Stimulated activated CD8-positive, alpha-beta memory T cell treated with anti-CD3 and anti-CD28 coated beads, Interleukin-4, amount 100 ng/mL, for 4 hours (primary cell): ENCODE results near the gene PPARA.

ENCODE experiments used
- DNase-seq, 2 donors: peaks; one replicate each; pipeline ENCODE4 v3.0.0-alpha.2; 2020; ENCODE audit warnings: low read depth in 2 of 2, low spot score in 1 of 2

The PPARA gene

DNA sequence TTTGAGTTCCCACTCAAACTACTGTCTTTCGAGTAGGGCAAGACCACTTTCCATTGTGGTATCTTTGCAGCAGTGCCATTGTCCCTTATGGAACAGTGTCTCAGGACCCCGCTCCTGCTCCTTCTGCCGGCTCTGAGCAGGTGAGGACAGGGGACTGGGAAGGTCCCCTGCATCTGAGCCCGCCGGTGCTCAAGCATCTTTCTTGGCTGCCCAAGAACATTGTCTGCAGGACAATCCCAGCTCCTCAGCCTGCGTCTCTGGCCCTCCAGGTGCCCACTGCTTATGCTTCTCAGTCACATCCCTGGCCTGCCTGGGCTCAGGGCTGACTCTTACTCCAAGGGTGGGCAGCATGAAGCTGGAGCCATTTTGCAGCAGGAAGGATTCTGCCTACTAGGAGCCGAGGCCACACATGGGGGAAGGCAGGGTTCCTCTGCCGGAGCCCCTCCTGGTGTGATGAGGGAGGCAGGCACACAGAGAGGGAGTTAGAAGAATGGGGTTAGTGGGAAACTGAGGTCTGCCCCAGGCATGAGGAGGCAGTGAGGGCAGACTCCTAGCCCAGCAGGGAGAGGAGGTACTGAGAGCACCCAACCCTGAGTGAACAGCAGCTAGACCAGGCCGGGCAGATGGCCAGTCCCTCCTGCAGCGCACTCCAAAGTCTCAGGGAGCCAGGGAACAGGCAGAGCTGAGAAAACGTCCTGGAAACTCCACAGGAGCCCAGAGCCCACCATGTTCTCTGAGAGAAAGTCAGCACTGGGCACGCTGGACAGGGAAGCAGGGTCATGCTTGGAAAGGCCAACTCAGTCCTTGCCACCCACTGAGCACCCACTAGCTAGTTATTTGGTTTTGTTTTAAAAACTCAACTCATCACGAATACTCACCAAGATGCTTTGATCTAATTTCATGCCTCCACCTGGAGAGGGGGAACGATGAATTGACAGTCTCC, 7.5 kb upstream of the PPARA start:
- DNase-seq, result no peak

DNA sequence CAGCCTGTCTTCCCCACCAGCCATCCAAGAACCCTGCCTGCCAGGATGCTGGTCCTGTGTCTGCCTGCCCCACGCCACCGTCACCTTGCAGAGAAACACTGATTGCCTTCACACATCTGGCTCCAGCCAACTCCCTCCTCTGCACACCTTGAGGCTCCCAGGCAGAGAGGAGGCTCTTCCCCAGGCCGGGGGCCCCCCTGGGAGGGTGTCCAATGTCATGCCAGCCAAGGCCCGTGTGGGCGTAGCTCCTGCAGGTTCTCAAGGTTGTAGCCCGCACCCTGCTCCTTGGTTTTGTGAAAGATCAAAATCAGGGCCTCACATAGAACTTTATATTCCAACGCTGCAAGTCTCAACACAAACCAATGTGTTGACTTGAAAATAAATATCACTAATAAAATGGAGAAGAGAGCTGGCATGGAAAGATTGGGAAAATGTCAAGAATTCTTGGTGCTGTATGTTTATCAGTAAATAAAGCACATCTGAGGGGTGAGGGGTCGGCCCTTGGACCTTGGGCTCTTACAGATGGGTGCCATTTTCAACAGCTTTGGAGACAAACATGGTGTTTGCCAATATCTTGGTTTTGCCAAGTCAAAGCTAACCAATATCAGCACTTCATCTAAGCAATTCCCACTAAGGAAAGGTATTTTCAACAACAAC, 6.7 kb upstream of the PPARA start:
- DNase-seq, result no peak

DNA sequence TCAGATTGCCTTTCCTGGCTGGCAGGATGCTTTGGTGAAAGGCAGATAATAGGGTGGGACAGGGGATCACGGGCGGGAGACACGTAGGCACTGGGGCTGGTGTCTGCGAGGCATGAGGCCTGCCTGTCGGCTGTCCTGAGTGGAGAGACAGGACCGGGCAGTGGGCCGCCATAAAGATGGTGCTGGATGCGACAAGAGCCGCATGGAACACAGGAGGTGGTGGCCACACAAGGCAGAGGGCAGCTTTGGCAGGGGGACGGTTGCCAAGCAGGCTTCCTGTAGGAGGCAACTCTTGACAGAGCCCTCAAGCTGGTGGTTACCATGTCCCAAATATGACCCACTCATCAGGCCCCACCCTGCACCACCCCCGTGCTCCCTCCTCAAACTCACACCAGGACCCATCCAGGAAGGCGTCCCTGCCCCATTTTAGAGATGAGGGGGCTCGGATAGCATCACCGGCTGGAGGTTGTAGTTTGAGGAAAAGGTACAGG, 4.9 kb upstream of the PPARA start:
- no peak for DNase-seq

DNA sequence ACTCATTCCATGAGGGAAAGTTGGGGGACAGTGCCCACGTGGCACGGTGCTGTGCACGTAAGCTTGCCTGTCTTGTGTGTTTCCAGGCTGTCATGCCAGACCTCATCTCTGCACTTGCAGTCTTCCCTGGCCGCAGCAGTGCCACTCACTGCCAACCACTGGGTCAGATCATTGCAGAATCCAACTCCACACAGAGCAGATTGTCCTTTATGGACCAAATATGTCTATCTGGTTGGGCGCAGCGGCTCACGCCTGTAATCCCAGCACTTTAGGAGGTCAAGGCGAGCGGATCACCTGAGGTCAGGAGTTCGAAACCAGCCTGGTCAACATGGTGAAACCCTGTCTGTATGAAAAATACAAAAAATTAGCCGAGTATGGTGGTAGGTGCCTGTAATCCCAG, 4.4 kb upstream of the PPARA start:
- no peak for DNase-seq

DNA sequence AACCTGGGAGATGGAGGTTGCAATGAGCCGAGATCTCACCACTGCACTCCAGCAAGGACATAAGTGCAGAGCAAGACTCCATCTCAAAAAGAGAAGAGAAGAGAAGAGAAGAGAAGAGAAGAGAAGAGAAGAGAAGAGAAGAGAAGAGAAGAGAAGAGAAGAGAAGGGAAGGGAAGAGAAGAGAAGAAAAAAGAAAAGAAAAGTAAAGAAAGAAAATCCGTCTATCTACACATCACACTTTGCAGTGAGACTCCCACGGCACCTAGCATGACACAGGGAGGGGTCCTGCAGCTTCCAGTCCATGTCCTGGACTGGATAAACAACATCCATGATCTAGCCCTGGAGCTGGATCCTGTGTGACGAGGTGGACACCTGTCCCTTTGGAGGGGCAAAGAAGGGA, 4.0 kb upstream of the PPARA start:
- DNase-seq, result no peak

DNA sequence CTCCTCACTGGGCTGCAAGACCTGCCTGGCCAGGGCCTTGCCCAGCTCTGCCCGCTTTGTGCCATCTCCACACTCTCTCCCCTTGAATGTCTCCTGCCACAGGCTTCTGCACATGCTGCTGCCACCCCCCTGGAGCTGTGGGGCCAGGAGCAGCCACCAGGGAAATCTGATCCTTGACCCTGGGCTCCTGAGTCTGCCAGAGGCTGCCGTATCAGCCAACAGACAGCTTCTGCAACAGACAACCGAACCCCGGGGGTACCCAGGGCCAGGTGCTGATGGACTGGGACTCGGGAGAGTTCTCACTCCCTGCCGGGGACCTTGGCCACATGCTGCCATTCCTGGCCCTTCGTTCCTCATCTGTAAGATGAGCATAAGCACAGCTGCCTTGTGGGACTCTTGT, 3.3 kb upstream of the PPARA start:
- DNase-seq, result no peak

DNA sequence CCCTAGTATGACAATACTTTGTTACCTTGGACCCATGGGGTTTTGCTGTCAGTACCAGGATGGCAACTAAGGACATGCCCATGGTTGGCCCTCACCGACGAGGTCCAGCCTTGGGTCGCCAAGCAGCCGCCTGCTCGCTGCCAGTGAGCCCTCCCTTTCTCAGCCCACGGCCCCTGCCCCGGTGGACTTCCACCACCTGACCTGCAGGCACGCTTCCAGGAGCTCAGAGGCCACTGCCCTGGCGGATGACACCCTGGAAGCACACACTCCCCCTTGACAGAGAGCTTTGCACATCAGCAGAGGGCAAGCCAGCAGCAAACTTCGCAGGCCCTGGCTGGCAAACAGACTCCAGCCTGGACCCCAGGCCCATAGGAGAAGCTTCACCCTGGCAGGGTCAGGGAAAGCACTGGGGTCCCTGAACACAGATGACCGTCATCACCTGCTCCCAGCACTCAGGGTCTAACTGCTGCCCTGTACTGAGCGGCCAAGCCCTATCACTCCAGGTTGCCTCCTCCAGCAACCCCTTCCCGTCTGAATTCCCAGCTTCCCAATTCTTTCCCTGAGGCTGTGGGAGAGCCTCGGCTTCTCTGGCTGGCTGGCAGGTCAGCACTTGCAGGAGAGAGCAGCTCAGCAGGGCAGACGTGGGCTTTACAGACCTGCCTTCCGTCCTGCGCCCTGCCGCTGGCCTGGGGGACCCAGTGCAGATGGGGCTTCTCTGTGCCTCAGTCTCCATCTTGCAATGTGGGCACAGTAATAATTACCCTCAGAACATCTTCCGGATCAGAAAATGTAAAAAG, 2.7 kb upstream of the PPARA start:
- DNase-seq, result no peak

DNA sequence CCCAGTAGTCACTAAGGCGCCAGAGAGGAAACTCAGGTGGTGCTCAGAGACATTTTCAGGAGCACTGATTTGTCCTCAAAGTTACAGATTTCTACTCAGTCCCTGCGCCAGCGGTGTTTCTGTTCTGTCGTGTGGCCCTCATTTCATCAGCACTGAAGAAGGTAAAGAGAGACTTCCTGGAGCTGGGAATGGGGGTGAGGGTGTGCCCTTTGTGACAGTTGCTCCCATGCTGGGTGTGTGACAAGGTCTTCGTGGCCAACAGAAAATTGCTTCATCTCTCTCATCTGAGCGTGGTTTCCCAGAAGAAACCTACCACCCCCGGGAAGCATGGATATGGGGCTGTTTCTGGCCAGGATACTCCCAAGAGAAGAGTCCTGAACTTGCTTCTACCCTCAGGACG, 2.0 kb upstream of the PPARA start:
- no peak for DNase-seq

DNA sequence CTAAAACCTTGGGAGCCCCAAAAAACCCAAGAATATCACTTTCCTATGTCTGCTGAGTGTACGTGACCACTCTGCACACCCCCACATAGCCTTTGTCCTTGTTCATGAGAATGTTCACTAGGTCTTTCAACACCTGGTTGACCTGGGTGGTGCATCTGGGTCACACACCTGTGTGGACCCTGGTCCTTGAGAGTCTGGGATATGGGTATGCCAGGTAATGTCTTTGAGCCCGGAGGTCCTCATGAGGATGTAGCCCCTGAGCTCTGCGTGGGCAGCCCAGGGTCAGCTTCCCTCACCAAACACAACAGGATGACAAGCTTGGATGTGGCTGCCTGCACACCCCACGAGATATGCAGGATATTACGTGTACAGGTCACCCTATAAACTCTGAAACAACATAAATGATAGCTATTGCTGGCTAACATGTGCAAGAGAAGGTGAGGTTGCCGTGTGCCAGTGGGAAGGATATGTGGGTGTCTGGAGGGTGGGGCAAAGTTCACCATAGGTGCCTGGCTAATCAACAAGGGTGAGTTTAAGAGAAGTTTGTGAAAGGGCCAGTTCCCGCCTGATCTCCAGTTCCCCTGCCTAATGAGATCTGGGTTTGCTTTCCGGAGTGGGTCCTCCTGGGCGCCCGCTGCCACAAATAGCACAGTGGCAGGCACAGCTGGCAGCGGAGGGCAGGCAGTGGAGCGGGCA, 1.4 kb upstream of the PPARA start:
- no peak for DNase-seq

DNA sequence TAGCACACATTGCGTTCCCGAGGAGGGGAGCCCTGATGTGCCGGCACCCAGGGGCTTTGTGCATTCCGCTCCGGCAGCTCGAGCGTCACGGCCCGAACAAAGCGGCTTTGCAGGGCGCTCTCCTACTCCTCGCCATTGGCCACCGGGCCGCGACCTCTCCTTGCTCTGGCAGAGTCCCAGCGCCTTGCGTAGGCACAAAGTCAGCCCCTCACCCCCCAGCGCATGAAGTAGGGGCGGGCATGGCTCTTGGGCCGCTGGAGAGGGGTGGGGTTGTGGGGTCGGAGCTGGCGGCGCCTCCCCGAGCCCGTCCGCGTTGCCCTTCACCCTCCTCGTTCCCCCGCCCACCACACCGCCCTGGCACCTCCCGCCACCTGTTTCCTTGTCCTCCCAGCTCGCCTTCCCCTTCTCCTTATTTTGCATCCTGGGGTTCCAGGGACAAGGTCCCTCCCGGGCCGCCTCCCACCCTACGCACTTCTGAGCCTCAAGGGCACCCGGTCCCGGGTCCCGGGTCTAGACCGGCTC, 753 bp upstream of the PPARA start:
- no peak for DNase-seq

DNA sequence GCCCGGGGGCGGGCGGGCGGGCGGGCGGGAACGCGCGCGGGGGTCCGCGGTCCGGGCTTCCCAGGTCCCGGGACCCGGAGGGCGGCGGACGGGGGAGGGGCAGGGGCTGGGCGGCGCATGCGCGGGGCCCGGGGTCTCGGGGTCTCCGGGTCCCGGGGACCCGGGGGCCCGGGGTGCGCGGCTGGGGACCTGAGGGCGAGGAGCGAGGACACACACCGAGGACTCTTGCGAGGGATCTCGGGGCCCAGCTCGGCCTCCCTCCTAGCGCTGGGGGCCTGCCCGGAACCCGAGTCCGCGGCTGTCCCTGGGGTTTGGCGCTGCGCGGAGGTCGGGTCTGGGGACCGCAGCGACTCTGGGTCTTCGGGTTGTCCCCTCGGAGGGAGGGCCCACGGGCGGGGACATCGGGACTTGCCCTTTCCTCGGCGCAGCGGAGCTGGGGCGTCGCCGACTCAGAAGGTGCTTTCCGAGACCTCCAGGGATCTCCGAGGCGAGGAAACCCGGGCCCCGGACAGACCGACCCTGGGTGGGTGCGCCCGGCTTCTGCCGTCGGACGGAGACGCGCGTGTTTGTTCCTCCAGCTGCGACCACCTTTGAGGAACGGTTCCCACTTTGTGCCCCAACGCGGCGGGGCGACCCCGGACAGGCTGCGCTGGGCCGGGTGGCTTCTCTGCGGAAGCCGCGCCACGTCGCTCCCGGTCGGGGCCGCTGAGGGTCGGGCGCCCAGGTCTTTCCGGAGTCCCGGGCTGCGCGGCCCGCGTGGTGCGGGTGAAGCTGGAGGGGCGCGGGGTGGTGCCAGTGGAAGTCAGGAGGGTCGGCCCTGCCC, 540 bp downstream of the PPARA start:
- DNase-seq, result peak; percentile 22 to 40

DNA sequence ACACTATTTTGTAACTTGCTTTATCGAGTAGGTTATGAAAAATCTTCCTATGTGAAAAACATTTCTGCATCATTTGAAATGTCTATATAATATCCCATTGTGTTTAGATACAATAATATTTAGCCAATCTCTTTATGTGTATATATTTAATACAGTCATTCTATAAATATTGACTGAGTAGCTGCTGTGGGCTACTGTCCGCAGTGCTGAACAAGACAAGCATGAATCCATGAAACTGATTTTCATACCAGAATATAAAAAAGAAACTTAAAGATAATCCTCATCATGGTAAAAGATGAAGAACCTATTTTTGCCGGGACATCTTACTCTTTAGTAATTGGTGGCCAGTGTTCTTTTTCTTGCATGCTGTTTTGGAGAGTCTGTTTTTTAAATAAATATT, 3.6 kb downstream of the PPARA start:
- DNase-seq, result no peak

DNA sequence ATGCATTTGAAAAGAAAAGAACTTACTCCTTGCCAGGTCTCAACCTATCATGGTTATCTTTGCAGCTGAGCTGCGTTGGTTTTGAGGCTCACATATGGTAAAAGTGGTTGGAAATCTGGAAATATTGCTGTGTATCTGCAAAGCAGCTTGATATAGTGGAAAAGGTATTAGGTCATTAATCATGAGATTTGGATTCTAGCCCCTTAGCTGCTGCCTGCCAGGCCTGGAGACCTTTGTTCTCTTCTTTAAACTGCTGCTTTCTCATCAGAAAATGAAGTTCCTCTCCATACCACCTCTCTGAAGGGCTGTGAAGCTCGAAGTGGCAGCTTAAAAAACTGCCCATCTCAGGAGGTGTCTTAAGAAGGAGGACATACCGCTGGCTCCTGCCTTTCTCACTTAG, 5.7 kb downstream of the PPARA start:
- DNase-seq, result no peak

DNA sequence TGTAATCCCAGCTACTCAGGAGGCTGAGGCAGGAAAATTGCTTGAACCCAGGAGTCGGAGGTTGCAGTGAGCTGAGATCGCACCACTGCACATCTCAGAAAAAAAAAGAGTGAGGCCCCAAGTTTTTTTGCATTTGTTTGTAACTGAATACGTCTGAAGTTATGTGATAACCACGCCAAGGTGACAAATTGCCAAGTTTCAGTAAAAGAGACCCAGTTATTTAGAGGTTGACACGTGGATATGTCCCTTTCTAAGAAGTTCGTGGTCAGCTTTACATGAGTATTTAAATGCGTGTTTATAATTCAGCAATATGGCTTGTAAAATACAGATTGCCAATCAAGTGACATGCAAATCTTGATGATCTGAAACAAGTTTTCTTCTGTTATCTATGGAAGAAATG, 8.0 kb downstream of the PPARA start:
- no peak for DNase-seq

DNA sequence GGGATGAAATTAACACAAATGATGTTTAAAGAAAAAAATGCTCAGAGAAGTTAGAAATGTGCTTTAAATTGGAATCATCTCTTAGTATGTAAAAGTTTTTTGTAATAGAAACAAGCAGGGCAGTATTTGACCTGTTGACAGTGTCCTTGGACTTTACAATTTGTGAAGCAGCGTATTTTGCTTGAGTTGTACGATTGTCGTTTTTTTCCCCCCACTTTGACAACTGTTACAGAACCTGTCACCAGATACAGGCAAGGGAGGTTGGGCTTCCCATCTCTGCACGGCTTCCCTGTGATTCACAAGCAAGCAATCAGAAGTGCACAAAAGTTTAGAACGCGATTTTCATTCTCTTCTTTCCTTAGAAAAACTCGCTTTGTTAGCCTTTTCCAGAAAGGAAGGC, 8.9 kb downstream of the PPARA start:
- no peak for DNase-seq

DNA sequence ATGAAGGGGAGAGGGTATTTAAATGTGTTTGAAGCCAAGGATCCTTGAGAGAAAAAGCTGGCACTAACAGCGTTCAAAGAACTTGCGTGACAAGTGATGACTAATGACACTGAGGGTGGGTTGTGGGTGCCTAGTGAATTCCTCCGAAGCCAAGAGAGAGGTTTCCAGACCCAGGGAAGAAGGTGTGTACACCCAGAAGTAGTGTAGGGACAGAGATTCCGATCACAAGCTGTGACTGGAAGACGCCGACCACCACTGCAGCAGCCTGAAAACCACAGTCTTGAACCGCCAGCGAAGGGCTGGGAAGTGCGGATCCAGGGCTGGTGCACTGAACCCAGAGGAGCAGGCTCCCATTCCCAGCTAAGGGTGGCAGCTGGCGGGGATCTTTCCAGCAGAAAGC, 9.5 kb downstream of the PPARA start:
- DNase-seq, result no peak

DNA sequence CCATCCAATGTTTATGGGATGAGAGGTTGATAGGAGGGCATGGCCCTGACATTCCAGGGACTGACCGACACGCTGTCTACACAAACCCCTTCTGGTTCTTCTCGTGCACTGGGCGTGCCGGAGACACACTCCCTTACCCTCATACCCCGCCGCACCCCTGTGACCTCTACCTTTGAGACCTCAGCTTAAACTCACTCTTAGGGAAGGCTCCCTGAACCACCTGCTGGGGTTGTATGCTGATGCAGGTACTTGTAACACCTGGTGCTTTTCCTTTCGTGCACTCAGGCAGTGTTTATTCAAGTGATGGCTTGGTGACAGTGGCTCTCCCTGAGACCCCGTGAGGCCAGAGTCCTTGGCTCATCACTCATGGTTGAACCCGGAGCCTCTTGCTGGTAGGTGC, 12.0 kb downstream of the PPARA start:
- DNase-seq, result no peak

DNA sequence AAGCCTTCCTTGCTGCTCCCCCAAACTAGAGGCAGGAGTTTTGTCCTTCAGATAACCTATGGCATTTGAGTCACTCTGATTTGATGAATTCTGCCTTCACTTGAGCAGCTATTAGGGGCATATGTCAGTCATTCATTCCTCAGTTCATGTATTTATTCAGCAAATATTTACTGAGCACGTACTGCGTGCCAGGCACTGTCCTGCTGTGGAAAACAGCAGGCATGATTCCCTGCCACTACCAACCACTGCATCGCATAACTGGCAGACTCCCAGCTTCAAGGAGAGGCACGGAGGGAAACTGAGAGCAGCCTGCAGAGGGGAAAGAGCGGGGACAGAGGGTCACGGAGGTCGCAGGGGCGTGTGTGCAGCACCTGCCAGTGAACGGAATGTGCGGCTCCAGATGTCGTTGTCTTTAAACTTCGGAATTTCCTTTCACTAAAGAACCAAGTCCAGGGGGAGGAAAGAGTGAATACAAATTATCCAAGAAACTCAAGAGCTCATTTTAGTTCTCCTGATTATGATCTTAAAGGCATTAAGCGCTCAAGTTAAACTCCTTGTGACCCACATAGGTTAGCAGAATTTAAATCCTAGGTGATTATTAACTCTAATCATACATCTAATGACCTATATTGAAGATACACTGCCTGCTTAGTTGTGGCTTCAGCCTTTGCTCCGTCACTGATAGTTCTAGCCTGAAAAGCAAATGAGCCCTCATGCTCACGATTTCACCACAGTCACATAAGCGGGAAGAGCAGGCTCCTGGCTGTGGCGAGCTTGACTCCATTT, 12.6 kb downstream of the PPARA start:
- no peak for DNase-seq

DNA sequence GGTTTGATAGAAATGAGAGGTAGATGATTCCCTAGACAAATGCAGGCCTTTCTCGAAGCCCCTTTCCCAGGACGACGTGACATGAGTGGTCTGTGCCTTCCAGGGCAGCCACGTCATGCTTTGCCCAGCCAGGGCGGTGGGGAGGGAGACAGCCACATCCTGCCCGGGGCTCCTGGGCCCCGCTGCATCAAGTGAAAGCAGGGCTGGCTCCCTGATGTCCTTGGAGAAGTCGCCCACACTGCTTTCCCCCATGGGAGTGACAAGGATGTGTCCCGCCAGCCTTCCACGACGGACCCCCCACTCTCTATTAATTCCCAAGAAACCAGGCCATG, 13.2 kb downstream of the PPARA start:
- DNase-seq, result no peak
